Measurements from ENCODE around the gene LEUTX.
A peak's percentile ranks its signal among the peaks of the same experiment; 100 is the strongest.

LEUTX gene

GRCh38 chr19:39824143-39825092 lies 45.8 kb downstream of the LEUTX start:
- peak; percentile 84 for DNase-seq (ENCODE audit: low spot score)

DNA sequence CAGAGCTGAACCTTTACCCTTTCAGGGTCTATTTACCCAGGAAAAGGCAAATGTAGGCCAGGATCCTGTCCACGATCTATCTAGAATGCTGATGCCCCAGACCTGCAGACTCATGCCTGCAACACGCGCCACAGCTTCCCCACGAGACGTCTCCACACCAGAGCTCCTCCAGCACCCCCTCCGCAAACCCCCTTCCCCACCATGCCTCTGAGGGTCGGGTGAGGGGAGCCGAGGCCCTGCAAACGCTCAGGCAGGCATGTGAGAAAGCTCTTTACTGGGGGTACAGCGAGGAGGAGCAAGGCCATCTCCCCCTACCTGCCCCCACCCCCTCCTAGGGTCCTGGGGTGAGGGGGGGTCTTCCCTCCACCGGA lies 46.4 kb downstream of the LEUTX start:
- no peak for DNase-seq (ENCODE audit: low spot score)

- no peak for DNase-seq (ENCODE audit: low spot score)
Observed at GRCh38 chr19:39825531-39826076, 47.0 kb downstream of the LEUTX start.

DNA sequence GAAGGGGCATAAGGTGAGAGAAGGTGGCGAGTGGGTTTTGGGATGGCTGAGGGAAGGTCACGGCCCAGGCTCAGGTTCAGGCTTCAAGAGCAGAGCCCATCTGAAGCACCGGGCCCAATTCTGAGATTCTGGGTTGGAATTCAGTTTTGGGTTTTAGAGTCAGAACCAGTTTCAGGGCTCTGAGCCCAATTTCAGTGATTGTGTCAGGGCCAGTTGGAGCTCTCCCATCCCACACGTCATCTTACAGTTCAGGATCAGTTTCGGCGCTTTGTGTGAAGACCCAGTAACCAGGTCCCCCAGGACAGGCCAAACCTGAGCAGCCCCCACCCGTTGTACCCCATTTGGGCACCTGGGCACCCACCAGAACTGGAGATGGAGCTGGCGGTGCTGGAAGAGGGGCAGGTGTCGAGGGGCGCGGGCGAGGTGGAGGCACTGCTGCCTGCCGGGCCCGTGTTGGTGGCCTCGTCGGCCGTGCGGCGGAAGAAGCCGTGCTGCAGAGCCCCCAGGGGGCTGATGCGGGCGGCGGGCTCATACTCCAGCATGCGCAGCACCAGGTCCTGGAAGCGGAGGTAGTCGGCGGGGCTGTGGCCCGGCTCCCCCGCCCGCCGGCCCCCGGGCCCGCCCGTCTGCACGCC lies 47.8 kb downstream of the LEUTX start:
- no peak for DNase-seq (ENCODE audit: low spot score)

GRCh38 chr19:39827216-39827615 lies 48.6 kb downstream of the LEUTX start:
- no peak for DNase-seq (ENCODE audit: low spot score)

DNA sequence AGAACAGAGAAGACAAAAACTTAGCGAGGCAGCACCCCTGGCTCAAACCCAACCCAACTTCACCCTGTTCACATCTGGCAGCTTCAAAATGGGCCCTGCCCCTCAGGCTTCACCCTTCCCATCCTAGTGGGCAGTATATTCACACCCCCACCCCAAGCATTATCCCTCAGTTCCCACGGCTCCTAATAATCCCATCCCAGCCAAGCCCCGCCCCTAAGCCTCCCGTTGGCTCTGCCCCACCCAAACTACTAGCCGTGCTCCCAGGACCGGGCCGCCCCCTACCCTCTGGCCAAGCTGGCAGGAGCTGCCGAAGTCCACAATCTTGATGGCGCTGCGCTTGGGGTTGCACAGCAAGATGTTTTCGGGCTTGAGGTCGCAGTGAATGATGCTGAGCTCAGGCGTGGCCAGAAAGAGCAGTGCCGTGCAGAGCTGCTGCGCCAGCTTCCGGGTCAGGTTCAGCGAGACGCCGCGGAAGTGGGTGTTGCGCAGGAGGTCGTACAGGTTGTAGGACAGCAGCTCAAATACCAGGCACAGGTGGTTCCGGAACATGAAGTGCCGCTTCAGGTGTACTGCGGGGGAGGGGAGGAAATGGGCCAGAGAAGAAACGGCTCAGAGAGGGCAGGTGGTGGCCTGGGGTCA lies 49.5 kb downstream of the LEUTX start:
- no peak for DNase-seq (ENCODE audit: low spot score)

DNA sequence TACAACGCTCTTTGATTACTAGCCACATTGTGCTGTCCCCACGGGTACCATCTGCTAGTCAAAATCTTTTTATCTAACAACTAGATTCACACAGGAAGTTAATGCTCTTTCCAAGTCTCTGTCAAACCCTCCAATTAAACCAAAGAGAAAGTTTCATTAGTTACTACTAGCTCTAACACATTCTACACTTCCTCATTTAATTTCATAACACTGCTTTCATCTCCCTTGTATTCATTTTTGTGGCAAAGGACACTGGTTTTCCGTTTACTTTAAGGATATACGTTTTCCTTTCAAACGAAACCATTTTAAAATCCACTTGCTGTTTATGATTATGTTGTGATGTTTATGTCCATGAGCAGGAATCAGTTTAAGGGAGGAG lies 50.0 kb downstream of the LEUTX start:
- DNase-seq (ENCODE audit: low spot score), result no peak

DNA sequence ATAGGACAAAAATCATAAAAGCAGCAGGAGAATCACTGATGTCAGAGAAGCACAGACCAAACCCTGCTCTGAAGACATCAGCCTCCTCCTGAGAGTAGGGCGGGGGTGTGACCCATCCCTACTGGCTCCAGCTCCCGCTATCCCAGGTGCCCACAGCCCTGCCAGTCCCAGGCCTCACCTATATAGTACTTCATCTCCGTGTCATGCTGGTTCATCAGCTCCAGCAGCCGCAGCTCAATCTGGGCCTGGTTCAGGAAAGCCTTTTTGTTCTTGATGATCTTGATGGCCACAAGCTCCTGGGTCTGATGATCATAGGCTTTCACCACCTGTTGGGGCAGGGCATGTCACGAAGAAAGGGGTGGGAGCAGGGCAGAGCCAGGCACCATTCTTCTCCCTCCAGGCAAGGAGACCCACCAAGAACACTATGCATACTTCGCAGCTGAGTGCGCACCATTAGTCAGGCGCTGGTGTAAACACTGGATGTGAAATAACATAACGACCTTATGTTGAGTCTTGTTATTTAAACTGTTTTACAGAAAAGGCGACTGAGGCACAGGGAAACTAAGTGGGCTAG lies 51.1 kb downstream of the LEUTX start:
- no peak for DNase-seq (ENCODE audit: low spot score)

- no peak for DNase-seq (ENCODE audit: low spot score)
Observed at GRCh38 chr19:39830406-39830805, 51.8 kb downstream of the LEUTX start.

DNA sequence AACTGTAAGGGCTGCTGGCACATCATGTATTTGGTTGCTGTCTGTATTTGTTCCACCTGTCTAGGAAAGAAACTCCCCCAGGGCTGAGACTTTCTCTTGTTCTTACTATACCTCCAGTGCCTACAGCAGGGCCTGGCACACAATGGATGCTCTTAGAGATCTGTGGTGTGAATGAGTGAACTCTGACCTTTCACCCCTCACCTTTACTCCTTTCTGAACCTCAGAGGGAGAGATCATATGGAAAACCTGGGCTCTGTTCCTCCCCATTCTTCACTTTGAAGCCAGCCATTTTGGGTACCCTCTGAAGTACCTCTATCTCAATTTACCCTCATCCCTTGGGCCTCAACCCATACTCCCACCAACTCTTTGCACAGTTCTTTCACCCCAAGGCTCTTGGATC lies 52.2 kb downstream of the LEUTX start:
- no peak for DNase-seq (ENCODE audit: low spot score)

GRCh38 chr19:39831679-39832078 lies 53.0 kb downstream of the LEUTX start:
- no peak for DNase-seq (ENCODE audit: low spot score)

DNA sequence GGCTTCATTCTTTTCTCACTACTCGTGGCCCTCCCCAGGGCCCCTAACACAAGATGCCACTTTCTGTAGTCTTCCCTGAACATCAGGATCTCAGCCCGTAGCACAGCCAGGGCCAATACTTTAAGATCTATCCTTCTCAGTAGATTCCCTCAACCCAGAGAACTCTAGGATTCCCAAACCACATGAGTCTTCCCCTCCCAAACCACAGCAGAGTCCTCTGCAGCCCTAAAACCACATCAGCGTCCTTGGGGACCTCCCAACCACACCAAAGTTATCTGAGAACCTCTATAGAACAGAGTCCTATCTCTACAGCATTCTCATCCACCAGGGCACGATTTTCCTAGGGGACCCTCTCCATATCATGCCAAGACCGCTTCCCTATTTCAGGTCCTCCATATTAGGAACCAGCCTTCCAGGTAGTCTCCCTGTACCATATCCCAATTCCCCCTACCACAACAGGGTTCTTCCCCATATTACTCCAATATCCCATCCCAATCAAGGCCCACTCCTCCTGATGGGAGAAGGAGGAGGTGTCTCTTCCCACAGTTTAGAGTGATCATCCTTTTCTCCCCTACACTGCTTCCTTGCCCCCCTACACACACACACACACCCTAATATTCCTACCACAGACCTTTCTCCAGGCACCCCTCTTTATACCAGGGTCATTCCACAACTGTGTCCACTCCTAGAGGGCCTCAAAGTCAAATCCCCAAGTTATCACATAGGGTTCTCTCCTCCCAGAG lies 53.9 kb downstream of the LEUTX start:
- DNase-seq (ENCODE audit: low spot score), result no peak

GRCh38 chr19:39833160-39833463 lies 54.5 kb downstream of the LEUTX start:
- no peak for DNase-seq (ENCODE audit: low spot score)

DNA sequence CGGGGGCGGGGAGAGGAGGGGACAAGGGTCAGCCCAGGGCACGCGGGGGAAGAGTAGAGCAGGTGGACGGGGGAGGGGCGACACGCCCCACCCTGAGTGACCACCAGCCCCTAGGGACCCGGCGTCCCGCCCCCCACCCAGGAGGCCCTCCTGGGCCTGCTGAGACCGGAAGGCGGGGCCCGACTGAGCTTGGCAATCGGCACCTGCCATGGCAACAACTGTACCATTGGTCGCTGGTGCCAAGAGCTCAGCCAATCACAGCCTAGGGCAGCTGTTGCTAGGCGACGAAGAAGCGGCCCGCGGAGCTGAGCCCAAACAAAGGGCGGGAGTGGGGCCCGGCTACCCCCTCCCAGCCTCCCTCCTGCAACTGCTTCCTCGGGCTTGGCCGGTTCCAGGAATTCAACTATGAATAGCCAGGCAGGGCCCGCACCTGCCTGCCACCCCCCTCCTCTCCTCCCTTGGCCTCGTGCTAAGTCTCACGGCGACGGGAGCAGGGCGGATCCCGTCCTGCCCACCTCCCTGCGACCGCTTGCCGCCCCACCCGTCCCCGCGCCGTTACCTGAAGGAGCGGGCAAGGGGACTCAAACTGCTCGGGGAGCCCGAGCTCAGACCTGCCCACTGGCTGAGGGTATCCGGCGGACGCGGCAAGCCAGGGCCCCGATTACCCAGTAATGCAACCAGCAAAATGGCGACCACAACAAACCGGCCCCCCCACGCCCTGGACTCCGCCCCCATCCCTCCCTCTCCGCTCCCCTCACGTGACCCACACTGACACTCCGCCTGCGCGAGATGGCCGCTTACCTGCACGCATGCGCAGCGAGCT lies 55.0 kb downstream of the LEUTX start, which contains the start of gene DYRK1B:
TSS of gene DYRK1B (minus strand) at position 699 of the 823 bp plus-strand sequence. CDS start 2,295 bp downstream, outside the sequence.
- peak; percentile 94 for DNase-seq (ENCODE audit: low spot score)

- no peak for DNase-seq (ENCODE audit: low spot score)
Observed at GRCh38 chr19:39834287-39834841, 55.7 kb downstream of the LEUTX start.

Data from COLO829 (cell line).